Psoas muscle (tissue), 8 donors: ENCODE results near the gene IGF1R. TPM values are rescaled to one million over a fixed set of nuclear protein-coding genes. Genes with fewer than 3 reads are reported as not detected.

ENCODE experiments used
- ATAC-seq, 4 donors: fragments of 200-7000 bp; cut with Tn5 transposase; one replicate each; pipeline ENCODE4 v1.9.1; 2020; ENCODE audit warnings: moderate library complexity in 3 of 4, mild to moderate bottlenecking in 2 of 4
- DNase-seq, 2 donors: peaks; one replicate each; pipeline ENCODE4 v3.0.0-alpha.2; 2020
- H3K27ac ChIP-seq: fragments of 200-600 bp; one replicate; pipeline ENCODE4 v1.8.0; 2022
- H3K27me3 ChIP-seq, 3 donors: fragments of 200-600 bp in 1 of 3; one replicate each; pipeline versions ENCODE4 v1.6.1 to v1.8.0; 2013 to 2022; ENCODE audit warnings: low read length in 2 of 3, mild to moderate bottlenecking in 2 of 3, moderate library complexity in 1 of 3; ENCODE audit not compliant: insufficient read depth in 3 of 3
- H3K36me3 ChIP-seq, 2 donors: fragments of 200-600 bp in 1 of 2; one replicate each; pipeline versions ENCODE4 v1.6.1 to v1.8.0; 2013 to 2022; ENCODE audit warnings: low read depth in 1 of 2, mild to moderate bottlenecking in 1 of 2, moderate library complexity in 1 of 2; ENCODE audit not compliant: insufficient read depth in 1 of 2
- H3K4me1 ChIP-seq: fragments of 200-600 bp; one replicate; pipeline ENCODE4 v1.8.0; 2022
- H3K4me3 ChIP-seq: fragments of 200-600 bp; one replicate; pipeline ENCODE4 v1.8.0; 2022; ENCODE audit warnings: mild to moderate bottlenecking
- H3K9me3 ChIP-seq: fragments of 200-600 bp; one replicate; pipeline ENCODE4 v1.8.0; 2022
- CTCF ChIP-seq: fragments of 200-600 bp; IDR thresholded peaks from one replicate; pipeline ENCODE4 v1.8.0; 2022; ENCODE audit warnings: antibody characterized with exemption
- WGBS, 3 donors: extraction: QIAGEN DNeasy Blood & Tissue Kit; methylation state at CpG; one replicate each; pipeline versions ENCODE4 v1.1.6 to v1.1.7; 2013; 5-methylcytosine and 5-hydroxymethylcytosine counted together
- intact Hi-C, 2 donors: fragments of 100-400 bp; cut with DNase I; formaldehyde crosslinking; loops; one replicate each; pipeline versions ENCODE4 v1.11.0 to v1.14.2; 2022
- polyA plus RNA-seq, 3 donors: library from polyadenylated mRNA; stranded (reverse); fragments of 200-250 nt; gene quantifications; one replicate each; pipeline ENCODE4 v1.2.3, GENCODE V29; 2013
- total RNA-seq, 4 donors: library from RNA; stranded (reverse); fragmentation: NEBNext Ultra II Directional in 2 of 4; extraction: Animal tissue kit (Norgen Biotek cat#: 25700) in 2 of 4; gene quantifications; one replicate each; pipeline versions ENCODE4 v1.2.1 to v1.2.4, GENCODE V29; 2021 to 2023
- donor health status: healthy with polysubstance abuse.
- donor health status: DM: no; HTN: no; CAD: no; lungs with moderate emphysema.
- donor health status: Bipolar disorder and iron deficiency.
- donor health status: healthy.
- donor health status: DM: yes; HTN: yes; CAD: no.
- donor health status: DM: no; HTN: no; CAD: no.
- donor health status: DM: no; HTN: no; CAD: no.
- donor health status: DM: yes; HTN: yes; CAD: no.

Gene IGF1R
- total and polyA plus RNA-seq, 7 donors, result 2.1 to 20.4 (median 12.0) TPM

- H3K27ac ChIP-seq, result no peak overlapping the region
- intact Hi-C loops, result loop anchor here in 1 of 2 donors (10.0 kb wide), 1 partner anchor 456 kb away; no protein-coding TSS in a partner anchor
- DNase-seq (no peak), ATAC-seq (no peak)
- no peak overlapping the region for H3K4me3 ChIP-seq
- WGBS, 3 donors, result 81 to 84% (median 83%) methylated on average over 5 of the region's 5 CpGs
- no peaks in the 10 kb centered on the region for H3K9me3 ChIP-seq
- no peaks in the 10 kb centered on the region for H3K4me1 ChIP-seq
- peaks cover 0 to 12% of the 10 kb centered on the region in 2 donors for H3K36me3 ChIP-seq
- no peak for TF ChIP-seq CTCF
- no peaks in the 10 kb centered on the region for H3K27me3 ChIP-seq
These were observed 252.0 kb downstream of the IGF1R start for GRCh38 chr15:98900356-98900755.

GRCh38 chr15:98901434-98902072, 253.2 kb downstream of the IGF1R start:
- no peak for TF ChIP-seq CTCF
- no peaks in the 10 kb centered on the region for H3K9me3 ChIP-seq
- no peak overlapping the region for H3K4me3 ChIP-seq
- H3K4me1 ChIP-seq, result no peaks in the 10 kb centered on the region
- no peaks in the 10 kb centered on the region for H3K27me3 ChIP-seq
- no peak for ATAC-seq
- H3K36me3 ChIP-seq, result peaks cover 0 to 11% of the 10 kb centered on the region in 2 donors
- DNase-seq, result no peak
- intact Hi-C loops, result loop anchor here in 1 of 2 donors (10.0 kb wide), 1 partner anchor 457 kb away; no protein-coding TSS in a partner anchor
- H3K27ac ChIP-seq, result no peak overlapping the region
- 87 to 95% (median 91%) methylated on average over 10 of the region's 10 CpGs for WGBS, 3 donors

- ATAC-seq, result no peak
- Histone ChIP-seq H3K4me1 (peaks cover 11% of the 10 kb centered on the region), H3K9me3 (no peaks in the 10 kb centered on the region), H3K27ac (no peak overlapping the region), H3K36me3 (no peaks in the 10 kb centered on the region), H3K27me3 (no peaks in the 10 kb centered on the region), H3K4me3 (no peak overlapping the region)
- intact Hi-C loops, result loop anchor here in 1 of 2 donors (10.0 kb wide), 1 partner anchor 458 kb away; no protein-coding TSS in a partner anchor
- 96 to 99% (median 97%) methylated on average over 4 of the region's 4 CpGs for WGBS, 3 donors
- no peak for DNase-seq
- TF ChIP-seq CTCF, result no peak
These were observed 254.6 kb downstream of the IGF1R start for GRCh38 chr15:98902931-98903330.

GRCh38 chr15:98903377-98904018, 255.2 kb downstream of the IGF1R start:
- no peaks in the 10 kb centered on the region for H3K9me3 ChIP-seq
- peaks cover 11% of the 10 kb centered on the region for H3K4me1 ChIP-seq
- no peak overlapping the region for H3K27ac ChIP-seq

More at GRCh38 chr15:98903377-98904018, 255.2 kb downstream of the IGF1R start:
- intact Hi-C loops, result loop anchor here in 1 of 2 donors (10.0 kb wide), 1 partner anchor 459 kb away; no protein-coding TSS in a partner anchor
- DNase-seq (no peak), ATAC-seq (no peak)
- Histone ChIP-seq H3K27me3 (no peaks in the 10 kb centered on the region), H3K4me3 (no peak overlapping the region), H3K36me3 (peaks cover 0 to 2% of the 10 kb centered on the region in 2 donors)
- WGBS, 3 donors, result 88 to 92% (median 89%) methylated on average over 9 of the region's 9 CpGs
- TF ChIP-seq CTCF, result no peak
